ENCODE data around the gene KAT6B.
A peak's percentile ranks its signal among the peaks of the same experiment; 100 is the strongest.
"Not testable (repeated sequence)": the region's sequence is repeated elsewhere in the genome, so short reads cannot be mapped to it uniquely, and the experiment has no call there.

The KAT6B gene

GRCh38 chr10:74875966-74876365 lies 49.6 kb downstream of the KAT6B start:
- DNase-seq (ENCODE audit: low read depth) = no peak
- TF ChIP-seq, protein P1, sequence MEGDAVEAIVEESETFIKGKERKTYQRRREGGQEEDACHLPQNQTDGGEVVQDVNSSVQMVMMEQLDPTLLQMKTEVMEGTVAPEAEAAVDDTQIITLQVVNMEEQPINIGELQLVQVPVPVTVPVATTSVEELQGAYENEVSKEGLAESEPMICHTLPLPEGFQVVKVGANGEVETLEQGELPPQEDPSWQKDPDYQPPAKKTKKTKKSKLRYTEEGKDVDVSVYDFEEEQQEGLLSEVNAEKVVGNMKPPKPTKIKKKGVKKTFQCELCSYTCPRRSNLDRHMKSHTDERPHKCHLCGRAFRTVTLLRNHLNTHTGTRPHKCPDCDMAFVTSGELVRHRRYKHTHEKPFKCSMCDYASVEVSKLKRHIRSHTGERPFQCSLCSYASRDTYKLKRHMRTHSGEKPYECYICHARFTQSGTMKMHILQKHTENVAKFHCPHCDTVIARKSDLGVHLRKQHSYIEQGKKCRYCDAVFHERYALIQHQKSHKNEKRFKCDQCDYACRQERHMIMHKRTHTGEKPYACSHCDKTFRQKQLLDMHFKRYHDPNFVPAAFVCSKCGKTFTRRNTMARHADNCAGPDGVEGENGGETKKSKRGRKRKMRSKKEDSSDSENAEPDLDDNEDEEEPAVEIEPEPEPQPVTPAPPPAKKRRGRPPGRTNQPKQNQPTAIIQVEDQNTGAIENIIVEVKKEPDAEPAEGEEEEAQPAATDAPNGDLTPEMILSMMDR (IDR thresholded peaks at IDR 0.05; ENCODE audit: insufficient read depth, low read depth, low read length, missing control alignments) = no peak
- no peak overlapping the region for H3K4me3 ChIP-seq (ENCODE audit: low read length)

DNA sequence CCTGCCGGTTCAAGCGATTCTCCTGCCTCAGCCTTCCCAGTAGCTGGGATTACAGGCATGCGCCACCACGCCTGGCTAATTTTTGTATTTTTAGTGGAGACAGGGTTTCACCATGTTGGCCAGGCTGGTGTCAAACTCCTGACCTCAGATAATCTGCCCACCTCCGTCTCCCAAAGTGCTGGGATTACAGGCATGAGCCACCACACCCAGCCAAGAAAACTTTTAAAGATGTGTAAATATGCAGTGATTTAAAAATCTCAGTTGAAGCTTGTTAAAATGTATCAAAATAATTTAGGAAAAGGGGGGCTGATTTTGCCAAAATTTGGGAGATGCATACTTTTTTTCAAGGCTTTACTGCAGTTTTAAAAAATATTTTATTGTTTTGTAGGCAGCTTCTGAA lies 50.7 kb downstream of the KAT6B start:
- DNase-seq (ENCODE audit: low read depth); H3K4me3 ChIP-seq (ENCODE audit: low read length): not testable (repeated sequence)

DNA sequence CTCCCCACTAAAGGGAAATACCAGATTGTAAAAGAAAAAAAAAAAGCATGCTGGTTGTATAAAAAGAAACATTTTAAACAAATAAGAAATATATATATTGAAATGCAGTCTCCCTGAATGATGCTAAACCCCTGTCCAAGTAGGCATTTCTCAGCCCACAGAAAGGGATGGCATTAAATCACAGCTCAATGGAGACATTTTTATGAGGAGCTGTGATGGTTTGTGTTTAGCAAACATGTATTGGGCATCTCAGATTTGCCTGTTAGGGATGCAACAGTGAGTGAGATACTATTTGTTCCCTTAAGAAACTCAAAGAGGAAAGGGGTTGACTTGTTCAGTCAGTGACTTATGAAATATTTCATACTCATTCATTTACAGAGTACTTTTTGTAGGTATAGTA lies 51.5 kb downstream of the KAT6B start:
- TF ChIP-seq, protein P1 (IDR thresholded peaks at IDR 0.05; ENCODE audit: insufficient read depth, low read depth, low read length, missing control alignments) = no peak
- no peak for DNase-seq (ENCODE audit: low read depth)
- H3K4me3 ChIP-seq (ENCODE audit: low read length) = no peak overlapping the region

GRCh38 chr10:74880041-74880440 lies 53.6 kb downstream of the KAT6B start:
- TF ChIP-seq, protein P1 (IDR thresholded peaks at IDR 0.05; ENCODE audit: insufficient read depth, low read depth, low read length, missing control alignments) = no peak
- no peak for DNase-seq (ENCODE audit: low read depth)
- no peak overlapping the region for H3K4me3 ChIP-seq (ENCODE audit: low read length)

- TF ChIP-seq, protein P1 (IDR thresholded peaks at IDR 0.05; ENCODE audit: insufficient read depth, low read depth, low read length, missing control alignments) = no peak
- no peak for DNase-seq (ENCODE audit: low read depth)
- H3K4me3 ChIP-seq (ENCODE audit: low read length) = no peak overlapping the region
These were observed 55.0 kb downstream of the KAT6B start for GRCh38 chr10:74881253-74881884.

GRCh38 chr10:74882427-74882826 lies 56.0 kb downstream of the KAT6B start:
- no peak overlapping the region for H3K4me3 ChIP-seq (ENCODE audit: low read length)
- TF ChIP-seq, protein P1 (IDR thresholded peaks at IDR 0.05; ENCODE audit: insufficient read depth, low read depth, low read length, missing control alignments) = no peak
- DNase-seq (ENCODE audit: low read depth) = peak; percentile 8

- peak; percentile 33 for DNase-seq (ENCODE audit: low read depth)
- TF ChIP-seq, protein P1 (IDR thresholded peaks at IDR 0.05; ENCODE audit: insufficient read depth, low read depth, low read length, missing control alignments) = no peak
- no peak overlapping the region for H3K4me3 ChIP-seq (ENCODE audit: low read length)
These were observed 56.4 kb downstream of the KAT6B start for GRCh38 chr10:74882831-74883230.

Measured in epithelial cell of esophagus (primary cell).